ENCODE data around the gene CD22. TPM values are rescaled to one million over a fixed set of nuclear protein-coding genes. Genes with fewer than 3 reads are reported as not detected.

Gene CD22
- polyA plus RNA-seq, 1 donor (not counting 4 experiments of a cell fraction or from before 2014, with no cell fraction given): 0.26 TPM

GRCh38 chr19:35396240-35396885 lies 67.4 kb downstream of the CD22 start:
- DNase-seq (ENCODE audit: low read depth, low spot score): no peak
- Histone ChIP-seq H3K36me3 (ENCODE audit: control insufficient read depth in 2 of 2, extremely low read depth in 1 of 2, insufficient read depth in 2 of 2, low read length in 2 of 2) (no peaks in the 10 kb centered on the region), H3K9me3 (ENCODE audit: control insufficient read depth, low read depth, low read length) (no peaks in the 10 kb centered on the region), H3K4me2 (ENCODE audit: control insufficient read depth, extremely low read depth, insufficient read depth, low read depth, low read length) (no peak overlapping the region), H3K9me1 (ENCODE audit: control insufficient read depth, extremely low read depth, insufficient read depth, low read length) (no peaks in the 10 kb centered on the region), H3K9ac (ENCODE audit: control insufficient read depth, extremely low read depth, insufficient read depth, low read length) (no peak overlapping the region), H3K27me3 (ENCODE audit: control insufficient read depth, extremely low read depth, insufficient read depth, low read length) (peaks cover 4% of the 10 kb centered on the region), H3K4me1 (ENCODE audit: control insufficient read depth, extremely low read depth, insufficient read depth, low read length) (no peaks in the 10 kb centered on the region), H3K4me3 (ENCODE audit: control insufficient read depth in 2 of 3, extremely low read depth in 1 of 3, insufficient read depth in 2 of 3, low read depth in 1 of 3, low read length in 3 of 3) (no peak overlapping the region), H2AFZ (ENCODE audit: control insufficient read depth, low read length) (no peak overlapping the region), H4K20me1 (ENCODE audit: control insufficient read depth, extremely low read depth, insufficient read depth, low read length) (no peaks in the 10 kb centered on the region), H3K27ac (ENCODE audit: control insufficient read depth, insufficient read depth, low read length) (no peak overlapping the region), H3K79me2 (ENCODE audit: control insufficient read depth, insufficient read depth, low read length) (no peaks in the 10 kb centered on the region)
- no peak for FAIRE-seq
- dilution Hi-C loops (cut with MboI; ENCODE audit: extremely low pct_ligation_motif_present, low sequenced_read_pairs): no loop called here
- TF ChIP-seq, protein P1, sequence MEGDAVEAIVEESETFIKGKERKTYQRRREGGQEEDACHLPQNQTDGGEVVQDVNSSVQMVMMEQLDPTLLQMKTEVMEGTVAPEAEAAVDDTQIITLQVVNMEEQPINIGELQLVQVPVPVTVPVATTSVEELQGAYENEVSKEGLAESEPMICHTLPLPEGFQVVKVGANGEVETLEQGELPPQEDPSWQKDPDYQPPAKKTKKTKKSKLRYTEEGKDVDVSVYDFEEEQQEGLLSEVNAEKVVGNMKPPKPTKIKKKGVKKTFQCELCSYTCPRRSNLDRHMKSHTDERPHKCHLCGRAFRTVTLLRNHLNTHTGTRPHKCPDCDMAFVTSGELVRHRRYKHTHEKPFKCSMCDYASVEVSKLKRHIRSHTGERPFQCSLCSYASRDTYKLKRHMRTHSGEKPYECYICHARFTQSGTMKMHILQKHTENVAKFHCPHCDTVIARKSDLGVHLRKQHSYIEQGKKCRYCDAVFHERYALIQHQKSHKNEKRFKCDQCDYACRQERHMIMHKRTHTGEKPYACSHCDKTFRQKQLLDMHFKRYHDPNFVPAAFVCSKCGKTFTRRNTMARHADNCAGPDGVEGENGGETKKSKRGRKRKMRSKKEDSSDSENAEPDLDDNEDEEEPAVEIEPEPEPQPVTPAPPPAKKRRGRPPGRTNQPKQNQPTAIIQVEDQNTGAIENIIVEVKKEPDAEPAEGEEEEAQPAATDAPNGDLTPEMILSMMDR (optimal IDR thresholded peaks at IDR 0.05 in 1 of 3, IDR thresholded peaks at IDR 0.05 in 1 of 3, conservative IDR thresholded peaks at IDR 0.05 in 1 of 3; ENCODE audit: extremely low read depth in 1 of 3, insufficient read depth in 2 of 3, low read length in 3 of 3): no peak
- TF ChIP-seq EZH2 (IDR thresholded peaks at IDR 0.05; ENCODE audit: low read length): no peak

Other genes with a start within 250 kb of the CD22 start
- 563 to 2,415 TPM (median 851 TPM) in 3 replicates for gene FXYD3, start 213.4 kb upstream of the CD22 start, polyA plus RNA-seq
- 0.01 to 0.14 TPM (median 0.10 TPM) in 3 replicates for gene LGI4, start 194.1 kb upstream of the CD22 start, polyA plus RNA-seq
- 0.14 to 0.23 TPM (median 0.19 TPM) in 3 replicates for gene FXYD1, start 190.4 kb upstream of the CD22 start, polyA plus RNA-seq
- 0.36 TPM in 1 of 3 replicates, not detected in the others for gene FXYD7, start 185.9 kb upstream of the CD22 start, polyA plus RNA-seq
- 82.5 to 457 TPM (median 122 TPM) in 3 replicates for gene FXYD5, start 174.5 kb upstream of the CD22 start, polyA plus RNA-seq
- not detected in 3 replicates for gene FAM187B, start 100.4 kb upstream of the CD22 start, polyA plus RNA-seq
- 51.3 to 101 TPM (median 79.2 TPM) in 3 replicates for gene LSR, start 80.2 kb upstream of the CD22 start, polyA plus RNA-seq
- 51.2 to 82.7 TPM (median 53.8 TPM) in 3 replicates for gene USF2, start 60.2 kb upstream of the CD22 start, polyA plus RNA-seq
- gene HAMP, start 46.7 kb upstream of the CD22 start, polyA plus RNA-seq: not detected in 3 replicates
- gene MAG, start 37.0 kb upstream of the CD22 start, polyA plus RNA-seq: not detected in 3 replicates
- not detected in 3 replicates for gene FFAR1, start 18.7 kb downstream of the CD22 start, polyA plus RNA-seq
- not detected in 3 replicates for gene FFAR3, start 29.3 kb downstream of the CD22 start, polyA plus RNA-seq
- not detected in 3 replicates for gene GPR42, start 41.9 kb downstream of the CD22 start, polyA plus RNA-seq
- not detected in 3 replicates for gene FFAR2, start 119.1 kb downstream of the CD22 start, polyA plus RNA-seq
- gene KRTDAP, start 161.3 kb downstream of the CD22 start, polyA plus RNA-seq: 53.5 to 188 TPM (median 85.4 TPM) in 3 replicates
- gene DMKN, start 184.5 kb downstream of the CD22 start, polyA plus RNA-seq: 235 to 251 TPM (median 238 TPM) in 3 replicates
- gene SBSN, start 199.1 kb downstream of the CD22 start, polyA plus RNA-seq: 28.8 to 59.0 TPM (median 49.0 TPM) in 3 replicates
- 0.08 TPM in 1 of 3 replicates, not detected in the others for gene GAPDHS, start 204.3 kb downstream of the CD22 start, polyA plus RNA-seq
- gene TMEM147, start 216.4 kb downstream of the CD22 start, polyA plus RNA-seq: 130 to 206 TPM (median 134 TPM) in 3 replicates
- not detected in 3 replicates for gene ATP4A, start 234.5 kb downstream of the CD22 start, polyA plus RNA-seq

Measured in keratinocyte (primary cell).